ENCODE data around the gene PNPO. TPM values are rescaled to one million over a fixed set of nuclear protein-coding genes. Genes with fewer than 3 reads are reported as not detected.
"Not testable (repeated sequence)": the region's sequence is repeated elsewhere in the genome, so short reads cannot be mapped to it uniquely, and the experiment has no call there.

PNPO gene
- total and polyA plus RNA-seq, 2 of the 4 experiments (the other 2 are of a cell fraction), result 13.9 to 34.1 TPM

GRCh38 chr17:47986520-47986919 lies 45.1 kb downstream of the PNPO start (continued):
- TF ChIP-seq RFX5 (IDR thresholded peaks at IDR 0.05; ENCODE audit: low read depth, low read length), result no peak

- H2AK9ac ChIP-seq (replicated peaks; ENCODE audit: low read depth, low read length, poor library complexity), result no peak overlapping the region
- H3K79me1 ChIP-seq (ENCODE audit: low read depth in 1 of 2, low read length in 2 of 2), result no peaks in the 10 kb centered on the region
- dilution Hi-C loops (cut with HindIII; ENCODE audit: low sequenced_read_pairs, unreplicated experiment), result no loop called here
- peaks cover 9% of the 10 kb centered on the region for H3K4me1 ChIP-seq (ENCODE audit: control insufficient read depth, insufficient read depth, low read length)
- H3K27ac ChIP-seq (ENCODE audit: insufficient read depth, low read length), result no peak overlapping the region
- BruUV-seq (replicated peaks), result no TSS peak
- no peak for TF ChIP-seq CHD1 (IDR thresholded peaks at IDR 0.05; ENCODE audit: low read depth, low read length)
- no peak for TF ChIP-seq MAFK (IDR thresholded peaks at IDR 0.05; ENCODE audit: low read depth, low read length)
- TF ChIP-seq NFE2L2 (IDR thresholded peaks at IDR 0.05; ENCODE audit: low read depth, low read length), result no peak
- no peak for TF ChIP-seq USF2 (IDR thresholded peaks at IDR 0.05; ENCODE audit: low read depth, low read length)
- ChIA-PET POLR2A (ENCODE audit: unreplicated experiment) (no interaction called here), CTCF (no interaction called here)
- no peak for DNase-seq
- H2BK15ac ChIP-seq (ENCODE audit: low read depth, low read length), result no peak overlapping the region
- H4K20me1 ChIP-seq (ENCODE audit: insufficient read depth, low read length), result no peaks in the 10 kb centered on the region
- H3K56ac ChIP-seq (ENCODE audit: extremely low read depth, insufficient read depth, low read length), result no peak overlapping the region
- no peak overlapping the region for H3K18ac ChIP-seq (ENCODE audit: low read depth, low read length)
- intact Hi-C loops (cut with micrococcal nuclease), result no loop called here
- H2BK20ac ChIP-seq (ENCODE audit: low read depth, low read length), result no peak overlapping the region
- H3K4me2 ChIP-seq (ENCODE audit: low read depth, low read length), result no peak overlapping the region
- WGBS, 2 experiments (ENCODE audit: extremely low coverage in 2 of 2, insufficient read length in 1 of 2), result 20% methylated on average over 4 of the region's 17 CpGs; no CpG with 5 or more reads in 1 of the 2 experiments
- H3K14ac ChIP-seq (replicated peaks; ENCODE audit: low read depth, low read length), result no peak overlapping the region
- H3K9me3 ChIP-seq (ENCODE audit: control insufficient read depth, insufficient read depth, low read length), result no peaks in the 10 kb centered on the region
- ATAC-seq (ENCODE audit: low read depth), result peak; percentile 47
- no peak overlapping the region; a peak in 1 of 4 replicates for H4K8ac ChIP-seq (ENCODE audit: low read depth in 2 of 2, low read length in 2 of 2)
- H4K91ac ChIP-seq (ENCODE audit: insufficient read depth, low read depth, low read length), result no peak overlapping the region
- no peak overlapping the region for H2BK120ac ChIP-seq (ENCODE audit: low read depth, low read length)
- no peak overlapping the region for H3K9ac ChIP-seq (ENCODE audit: low read depth, low read length)
- H3K27me3 ChIP-seq (ENCODE audit: control insufficient read depth, insufficient read depth, low read length), result no peaks in the 10 kb centered on the region
- no peak overlapping the region for H3K23ac ChIP-seq (ENCODE audit: low read depth, low read length)
- peak overlapping the region; percentile 52 for H2AFZ ChIP-seq (replicated peaks; ENCODE audit: low read length, poor library complexity)
- H2BK5ac ChIP-seq (ENCODE audit: low read depth, low read length, poor library complexity, severe bottlenecking), result no peak overlapping the region
- no peaks in the 10 kb centered on the region for H3K9me1 ChIP-seq (ENCODE audit: insufficient read depth, low read length)
- in situ Hi-C loops (cut with MboI; ENCODE audit: low sequenced_read_pairs), result no loop called here
- H3K4me3 ChIP-seq (ENCODE audit: insufficient read depth, low read depth, low read length), result no peak overlapping the region
- H4K5ac ChIP-seq (ENCODE audit: low read depth, low read length), result no peak overlapping the region
- H3K4ac ChIP-seq (ENCODE audit: low read depth, low read length), result no peak overlapping the region
- peaks cover 10% of the 10 kb centered on the region; the same call in 1 of the 2 replicates for H3K36me3 ChIP-seq (ENCODE audit: control insufficient read depth, insufficient read depth, low read length)
- H2AK5ac ChIP-seq (ENCODE audit: low read depth, low read length), result no peak overlapping the region
Measured at GRCh38 chr17:47987240-47987835, 46.0 kb downstream of the PNPO start.

- H3K4me3 ChIP-seq (ENCODE audit: insufficient read depth, low read depth, low read length); H4K91ac ChIP-seq (ENCODE audit: insufficient read depth, low read depth, low read length); dilution Hi-C loops (cut with HindIII; ENCODE audit: low sequenced_read_pairs, unreplicated experiment); H4K8ac ChIP-seq (ENCODE audit: low read depth in 2 of 2, low read length in 2 of 2); H3K14ac ChIP-seq (replicated peaks; ENCODE audit: low read depth, low read length); H3K36me3 ChIP-seq (ENCODE audit: control insufficient read depth, insufficient read depth, low read length); ATAC-seq (ENCODE audit: low read depth); H2BK120ac ChIP-seq (ENCODE audit: low read depth, low read length); H3K23ac ChIP-seq (ENCODE audit: low read depth, low read length); POLR2A ChIA-PET (ENCODE audit: unreplicated experiment); intact Hi-C loops (cut with micrococcal nuclease); H3K27ac ChIP-seq (ENCODE audit: insufficient read depth, low read length); H3K79me1 ChIP-seq (ENCODE audit: low read depth in 1 of 2, low read length in 2 of 2); H2AFZ ChIP-seq (replicated peaks; ENCODE audit: low read length, poor library complexity); H2BK5ac ChIP-seq (ENCODE audit: low read depth, low read length, poor library complexity, severe bottlenecking); DNase-seq; H3K27me3 ChIP-seq (ENCODE audit: control insufficient read depth, insufficient read depth, low read length); H4K20me1 ChIP-seq (ENCODE audit: insufficient read depth, low read length); H2BK20ac ChIP-seq (ENCODE audit: low read depth, low read length); H3K9me1 ChIP-seq (ENCODE audit: insufficient read depth, low read length); CTCF ChIA-PET; H3K9ac ChIP-seq (ENCODE audit: low read depth, low read length); in situ Hi-C loops (cut with MboI; ENCODE audit: low sequenced_read_pairs); BruUV-seq (replicated peaks); H3K18ac ChIP-seq (ENCODE audit: low read depth, low read length); H3K56ac ChIP-seq (ENCODE audit: extremely low read depth, insufficient read depth, low read length); H3K4me2 ChIP-seq (ENCODE audit: low read depth, low read length); H2AK5ac ChIP-seq (ENCODE audit: low read depth, low read length); H3K4ac ChIP-seq (ENCODE audit: low read depth, low read length); H2AK9ac ChIP-seq (replicated peaks; ENCODE audit: low read depth, low read length, poor library complexity); H3K4me1 ChIP-seq (ENCODE audit: control insufficient read depth, insufficient read depth, low read length); H3K9me3 ChIP-seq (ENCODE audit: control insufficient read depth, insufficient read depth, low read length); H2BK15ac ChIP-seq (ENCODE audit: low read depth, low read length); H4K5ac ChIP-seq (ENCODE audit: low read depth, low read length): not testable (repeated sequence)
- WGBS, 2 experiments (ENCODE audit: extremely low coverage in 2 of 2, insufficient read length in 1 of 2), result no CpG with 5 or more reads among the region's 1 CpG
Measured at GRCh38 chr17:47988445-47988844, 47.1 kb downstream of the PNPO start.
